Endometrium (tissue), 2 donors: ENCODE data around the gene C3orf18.

Experiments
- FAIRE-seq: peaks from 2 replicates; lab custom pipeline; 2012; peaks lifted over from hg19 to GRCh38; lab: Jason Lieb, UNC
- donor health status: control.
- donor health status: control.

C3orf18 gene

GRCh38 chr3:50567386-50568167 lies at the start of gene C3orf18:
TSS of gene C3orf18 (minus strand) at chr3:50567747. CDS start at chr3:50565699, 2,048 bp downstream.
- peak; percentile 82 for FAIRE-seq

- FAIRE-seq = no peak
Measured at GRCh38 chr3:50616770-50617095, 49.2 kb upstream of the C3orf18 start.

GRCh38 chr3:50616003-50616769 lies 48.6 kb upstream of the C3orf18 start:
- FAIRE-seq = no peak

GRCh38 chr3:50615190-50615589 lies 47.6 kb upstream of the C3orf18 start:
- FAIRE-seq = no peak

- FAIRE-seq = no peak
Measured at GRCh38 chr3:50612970-50613846, 45.7 kb upstream of the C3orf18 start.

- FAIRE-seq = no peak
Measured at GRCh38 chr3:50612234-50612882, 44.8 kb upstream of the C3orf18 start.

GRCh38 chr3:50611464-50612233 lies 44.1 kb upstream of the C3orf18 start, which contains the start of gene CISH:
TSS of gene CISH (minus strand) at chr3:50611774. CDS start at chr3:50611650, 124 bp downstream.
- peak; percentile 91 for FAIRE-seq

GRCh38 chr3:50610992-50611463 lies 43.5 kb upstream of the C3orf18 start:
- FAIRE-seq = no peak

GRCh38 chr3:50610181-50610971 lies 42.8 kb upstream of the C3orf18 start:
- FAIRE-seq = no peak

- FAIRE-seq = no peak
Measured at GRCh38 chr3:50609763-50610085, 42.2 kb upstream of the C3orf18 start.

GRCh38 chr3:50609071-50609762 lies 41.7 kb upstream of the C3orf18 start:
- no peak for FAIRE-seq

GRCh38 chr3:50608278-50608677 lies 40.7 kb upstream of the C3orf18 start:
- no peak for FAIRE-seq

GRCh38 chr3:50607271-50608091 lies 39.9 kb upstream of the C3orf18 start:
- FAIRE-seq = no peak

- no peak for FAIRE-seq
Measured at GRCh38 chr3:50606596-50606995, 39.0 kb upstream of the C3orf18 start.

GRCh38 chr3:50605901-50606326 lies 38.4 kb upstream of the C3orf18 start:
- no peak for FAIRE-seq

- FAIRE-seq = no peak
Measured at GRCh38 chr3:50604628-50605588, 37.4 kb upstream of the C3orf18 start.

- FAIRE-seq = no peak
Measured at GRCh38 chr3:50604110-50604621, 36.6 kb upstream of the C3orf18 start.
